Measurements from ENCODE around the gene SAT1.

The SAT1 gene

DNA sequence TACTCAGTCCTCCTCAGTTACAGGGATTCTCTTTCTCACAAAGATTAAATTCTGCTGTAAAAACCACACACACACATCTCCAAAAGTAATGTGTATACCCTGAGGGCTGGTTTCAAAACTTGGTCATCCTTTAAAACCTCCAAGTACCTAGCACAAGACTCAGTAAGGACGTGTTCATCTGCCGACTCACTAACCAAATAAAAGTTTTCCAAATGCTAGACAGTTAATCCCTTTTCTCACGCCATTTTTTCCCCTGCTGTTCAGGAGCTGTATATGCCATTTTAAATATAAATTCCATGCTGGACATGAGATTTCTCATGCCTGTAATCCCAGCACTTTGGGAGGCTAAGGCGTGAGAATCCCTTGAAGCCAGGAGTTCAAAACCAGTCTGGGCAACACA, 3.9 kb upstream of the SAT1 start:
- no peak for DNase-seq

DNA sequence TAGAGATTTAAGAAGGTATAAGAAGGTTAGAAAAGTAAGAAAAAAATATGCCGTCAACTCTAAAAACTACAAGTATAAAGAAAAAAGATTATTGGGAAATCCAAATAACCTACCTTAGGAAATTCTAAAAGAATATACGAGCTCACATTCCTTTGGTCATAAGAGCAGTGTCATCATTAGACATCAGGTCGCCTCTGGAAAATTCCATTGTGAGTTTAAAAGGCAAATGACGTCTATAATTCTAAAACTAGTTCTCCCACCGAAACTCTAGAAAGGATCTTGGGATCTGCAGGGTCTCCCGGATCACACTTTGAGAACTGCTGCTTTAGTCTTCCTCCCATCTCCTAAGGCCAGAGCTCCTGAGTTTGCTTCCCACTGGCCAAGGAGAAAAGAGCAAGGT, 518 bp upstream of the SAT1 start:
- no peak for DNase-seq

DNA sequence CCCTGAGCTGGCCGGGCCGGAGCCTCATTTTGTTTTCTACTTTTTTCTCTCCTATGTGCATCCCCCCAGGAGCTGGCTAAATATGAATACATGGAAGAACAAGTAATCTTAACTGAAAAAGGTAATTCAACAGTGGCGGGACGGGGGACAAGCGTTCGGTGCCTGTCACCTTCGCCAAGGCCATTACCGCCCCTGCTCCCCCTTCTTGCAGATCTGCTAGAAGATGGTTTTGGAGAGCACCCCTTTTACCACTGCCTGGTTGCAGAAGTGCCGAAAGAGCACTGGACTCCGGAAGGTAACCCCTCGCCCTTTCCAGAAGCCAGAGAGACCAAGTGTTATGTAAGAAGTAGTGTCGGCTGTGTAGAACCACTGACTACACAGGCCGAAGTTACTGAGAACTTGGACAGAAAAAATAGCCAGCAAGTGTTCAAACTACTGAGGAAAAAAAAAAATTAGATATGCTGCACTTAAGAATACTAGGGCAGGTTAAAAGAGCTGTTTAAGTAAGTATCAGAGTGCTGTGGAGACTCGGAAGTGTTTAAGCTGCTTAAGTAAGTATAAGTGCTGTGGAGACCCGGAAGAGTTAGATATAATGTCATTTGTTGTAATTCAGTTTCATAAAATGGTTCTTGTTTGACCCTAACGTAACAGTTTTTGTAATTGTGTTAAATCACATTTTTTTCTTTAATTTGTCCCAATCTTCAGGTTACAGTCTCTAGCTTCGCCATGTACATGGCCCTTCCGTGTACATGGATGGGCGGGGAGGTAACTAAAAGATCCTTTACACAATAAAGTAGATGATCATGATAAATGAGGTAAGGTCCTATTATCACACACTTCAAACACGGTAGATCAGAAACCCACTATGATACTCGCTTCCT, 856 bp downstream of the SAT1 start:
- peak; percentile 15 to 53 for DNase-seq

DNA sequence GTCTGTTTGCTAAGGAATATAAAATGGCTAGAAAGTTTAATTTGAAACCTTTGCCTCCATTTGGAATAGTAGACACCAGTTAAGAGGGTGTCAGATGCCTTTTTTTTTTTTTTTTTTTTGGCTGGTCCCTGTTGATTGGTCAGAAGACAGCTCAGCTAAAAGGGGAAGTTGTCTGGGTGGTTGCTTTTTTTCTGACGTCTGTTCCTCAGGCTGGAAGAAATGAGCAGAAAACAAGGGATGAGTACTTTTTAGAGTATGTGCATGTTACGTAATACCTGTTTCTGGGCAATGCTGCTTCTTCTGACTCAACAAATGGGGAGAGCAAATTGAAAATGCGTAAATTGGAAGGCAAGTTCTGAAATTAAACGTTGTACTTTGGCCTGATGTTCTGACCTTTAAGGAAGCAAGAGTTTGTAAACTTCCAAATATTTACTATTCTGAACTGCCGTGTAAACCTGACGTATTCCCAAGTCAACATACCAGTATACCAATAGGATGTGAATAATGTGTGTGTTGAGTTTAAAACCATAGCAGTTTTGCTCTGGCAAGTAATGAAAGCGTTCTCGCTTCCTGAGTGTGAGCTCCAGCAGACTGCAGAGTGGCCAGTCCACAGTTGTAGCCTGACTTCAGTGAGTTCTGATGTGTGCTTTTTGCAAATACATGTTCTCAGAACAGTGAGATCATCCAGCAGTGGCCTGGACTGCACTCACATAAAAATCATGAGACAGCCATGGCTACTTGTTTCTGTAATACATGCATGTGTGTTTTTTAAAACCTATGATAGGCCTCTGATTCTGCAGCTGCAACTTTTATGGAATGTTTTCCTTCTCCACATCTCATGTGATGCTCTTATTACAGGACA, 1.7 kb downstream of the SAT1 start:
- DNase-seq: peak; percentile 24 to 59

DNA sequence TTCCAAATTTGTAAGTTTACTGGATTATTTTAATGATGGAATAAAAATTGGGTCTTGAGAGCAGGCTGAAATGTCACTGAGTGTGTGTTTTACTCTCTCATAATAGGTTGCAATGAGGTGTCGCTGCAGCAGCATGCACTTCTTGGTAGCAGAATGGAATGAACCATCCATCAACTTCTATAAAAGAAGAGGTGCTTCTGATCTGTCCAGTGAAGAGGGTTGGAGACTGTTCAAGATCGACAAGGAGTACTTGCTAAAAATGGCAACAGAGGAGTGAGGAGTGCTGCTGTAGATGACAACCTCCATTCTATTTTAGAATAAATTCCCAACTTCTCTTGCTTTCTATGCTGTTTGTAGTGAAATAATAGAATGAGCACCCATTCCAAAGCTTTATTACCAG, 2.6 kb downstream of the SAT1 start:
- peak in 1 of 2 donors; percentile 52 for DNase-seq

DNA sequence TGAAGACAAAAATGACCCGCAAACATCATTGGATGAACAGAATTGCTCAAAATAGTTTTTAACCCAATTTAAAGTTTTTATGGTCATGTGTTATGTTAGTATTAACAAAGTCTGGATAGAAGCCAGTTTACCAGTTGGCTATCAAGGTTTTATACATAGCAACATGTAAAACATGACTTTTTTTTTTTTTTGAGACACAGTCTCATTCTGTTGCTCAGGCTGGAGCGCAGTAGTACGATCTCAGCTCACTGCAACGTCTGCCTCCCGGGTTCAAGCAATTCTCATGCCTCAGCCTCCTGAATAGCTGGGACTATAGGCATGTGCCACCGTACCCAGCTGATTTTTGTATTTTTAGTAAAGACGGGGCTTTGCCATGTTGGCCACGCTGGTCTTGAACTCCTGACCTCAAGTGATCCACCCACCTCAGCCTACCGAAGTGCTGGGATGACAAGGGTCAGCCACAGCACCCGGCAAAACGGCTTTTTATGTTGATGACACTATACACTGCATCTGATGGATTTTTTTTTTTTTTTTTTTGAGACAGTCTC, 3.4 kb downstream of the SAT1 start:
- DNase-seq: peak; percentile 70 to 79

DNA sequence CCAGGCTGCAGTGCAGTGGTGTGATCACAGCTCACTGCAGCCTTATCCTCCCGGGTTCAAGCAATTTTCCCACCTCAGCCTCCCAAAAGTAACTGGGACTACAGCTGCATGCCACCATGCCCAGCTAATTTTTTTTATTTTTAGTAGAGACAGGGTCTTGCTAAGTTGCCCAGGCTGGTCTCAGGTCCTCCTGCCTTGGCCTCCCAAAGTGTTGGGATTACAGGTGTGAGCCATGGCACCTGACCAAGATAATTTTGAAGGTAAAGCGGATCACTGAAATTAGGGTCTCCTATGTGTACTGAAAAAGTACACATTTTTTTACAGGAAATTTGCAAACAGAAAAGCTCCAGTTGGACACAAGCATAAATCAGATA, 4.8 kb downstream of the SAT1 start:
- peak in 1 of 2 donors; percentile 27 for DNase-seq

DNA sequence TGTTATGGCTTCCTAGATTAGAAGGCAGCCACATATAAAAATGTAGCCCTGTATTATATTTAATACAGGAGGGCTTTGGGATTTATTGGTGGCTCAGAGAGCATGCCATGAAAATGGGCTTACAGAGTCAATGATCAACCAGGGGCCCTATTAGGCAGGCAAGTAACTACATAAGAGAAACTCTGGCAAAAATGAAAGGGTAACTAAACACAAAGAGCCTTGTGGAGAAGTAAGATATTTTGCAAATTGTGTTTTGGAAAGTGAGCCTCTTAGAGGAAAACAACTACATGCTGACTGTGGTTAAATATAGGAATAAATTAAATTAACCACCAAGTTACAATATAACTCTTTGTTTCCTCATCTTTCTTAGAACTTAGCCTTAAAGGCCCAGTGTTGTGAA, 5.5 kb downstream of the SAT1 start:
- DNase-seq: no peak

DNA sequence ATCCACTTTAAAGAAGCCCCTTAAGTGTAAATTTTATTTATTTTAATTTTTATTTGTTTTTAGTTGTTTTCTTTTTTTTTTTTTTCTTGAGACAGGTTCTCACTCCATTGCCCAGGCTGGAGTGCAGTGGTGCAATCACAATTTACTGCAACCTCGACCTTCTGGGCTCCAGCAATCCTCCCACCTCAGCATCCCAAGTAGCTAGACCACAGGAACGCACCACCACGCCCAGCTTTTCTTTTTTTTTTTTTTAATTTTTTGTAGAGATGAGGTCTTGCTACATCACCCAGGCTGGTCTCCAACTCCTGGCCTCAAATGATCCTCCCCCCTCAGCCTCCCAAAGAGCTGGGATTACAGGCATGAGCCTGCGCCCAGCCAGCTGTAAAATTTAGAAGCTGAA, 6.0 kb downstream of the SAT1 start:
- DNase-seq: no peak

DNA sequence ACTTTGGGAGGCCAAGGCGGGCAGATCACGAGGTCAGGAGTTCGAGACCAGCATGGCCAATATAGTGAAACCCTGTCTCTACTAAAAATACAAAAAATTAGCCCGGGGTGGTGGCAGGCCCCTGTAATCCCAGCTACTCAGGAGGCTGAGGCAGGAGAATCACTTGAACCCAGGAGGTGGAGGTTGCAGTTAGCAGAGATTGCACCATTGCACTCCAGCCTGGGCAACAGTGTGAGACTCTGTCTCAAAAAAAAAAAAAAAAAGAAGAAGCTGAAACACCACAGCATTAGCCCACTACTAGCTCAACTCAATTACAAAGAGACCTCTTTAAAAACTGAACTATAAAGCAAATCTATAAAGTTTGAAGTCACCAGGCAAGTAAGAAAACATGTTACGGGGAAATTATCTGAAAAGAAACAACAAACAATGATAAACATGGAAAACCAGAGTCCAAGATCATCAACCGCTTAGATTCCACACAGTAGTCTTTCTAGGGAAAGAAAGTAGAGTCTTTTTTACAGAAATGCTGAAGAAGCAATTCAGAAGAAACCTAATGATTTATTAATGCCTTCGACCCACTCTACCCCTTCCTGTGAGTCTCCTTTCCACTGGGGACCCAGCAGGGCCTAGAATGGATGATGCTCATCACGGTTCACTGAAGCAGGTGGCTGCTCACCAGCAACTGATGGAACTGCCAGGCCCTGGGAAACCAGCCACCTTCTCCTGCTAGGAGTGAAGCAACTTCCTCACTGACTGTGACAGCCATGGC, 6.6 kb downstream of the SAT1 start:
- DNase-seq: no peak

DNA sequence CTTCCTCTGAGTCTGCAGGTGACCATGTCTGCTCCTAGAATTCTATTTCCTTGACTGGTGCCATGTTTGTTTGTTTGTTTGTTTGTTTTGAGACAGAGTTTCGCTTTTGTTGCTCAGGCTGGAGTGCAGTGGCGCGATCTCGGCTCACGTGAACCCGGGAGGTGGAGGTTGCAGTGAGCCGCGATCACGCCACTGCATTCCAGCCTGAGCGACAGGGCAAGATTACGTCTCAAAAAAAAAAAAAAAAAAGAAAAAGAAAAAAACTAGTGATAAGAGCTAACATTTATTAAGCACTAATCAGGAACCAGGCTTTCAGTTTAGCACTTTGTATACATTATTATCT, 7.2 kb downstream of the SAT1 start:
- no peak for DNase-seq

DNA sequence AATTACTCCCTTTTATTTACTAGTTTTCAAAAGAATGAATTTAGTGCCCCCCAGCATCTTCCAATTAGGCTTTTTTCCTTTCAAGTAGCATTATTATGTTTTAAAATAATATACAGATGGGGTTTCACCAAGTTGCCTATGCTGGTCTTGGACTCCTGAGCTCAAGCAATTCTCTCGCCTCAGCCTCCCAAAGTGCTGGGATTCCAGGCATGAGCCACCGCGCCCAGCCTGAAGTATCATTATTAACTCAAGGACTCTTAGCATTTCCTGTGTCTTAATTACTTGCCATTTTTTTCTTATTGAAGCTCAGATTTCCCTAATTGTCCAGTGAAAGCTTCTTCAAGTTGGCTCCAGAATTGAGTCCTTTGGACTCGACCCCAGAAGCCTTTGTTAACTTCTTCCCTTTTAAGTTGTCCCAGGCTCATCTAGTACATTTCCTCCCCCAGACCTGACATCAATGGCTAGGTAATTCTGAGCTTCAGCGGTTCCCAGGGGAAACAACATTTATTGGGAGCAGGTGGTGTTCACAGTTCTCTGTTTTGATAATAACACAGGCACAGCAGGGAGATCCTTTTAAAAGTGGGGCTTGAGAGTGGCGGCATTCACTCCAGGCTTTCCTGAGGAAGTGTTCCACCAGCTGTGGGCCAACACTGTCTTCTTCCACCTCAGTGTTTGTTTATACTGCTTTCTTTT, 10.0 kb downstream of the SAT1 start:
- DNase-seq: no peak

DNA sequence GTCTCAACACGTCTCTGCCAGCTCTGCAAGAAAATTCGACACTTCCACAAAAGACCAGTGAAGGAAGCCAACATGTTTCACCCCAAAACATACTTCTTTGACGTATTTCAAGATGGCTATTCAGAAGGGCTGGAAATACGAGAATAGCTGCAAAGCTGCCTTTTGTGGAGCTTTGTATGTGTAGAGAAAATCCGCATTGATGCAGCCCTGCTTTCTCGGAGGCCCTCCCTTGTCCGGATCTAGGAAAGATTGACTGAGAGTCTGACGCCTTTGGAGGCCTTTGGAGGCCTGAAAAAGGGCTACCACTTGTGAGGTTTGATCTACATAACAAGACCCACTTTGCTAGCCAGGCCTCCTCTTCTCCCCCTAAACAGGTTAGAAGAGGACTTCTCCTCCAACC, 12.2 kb downstream of the SAT1 start:
- DNase-seq: no peak

DNA sequence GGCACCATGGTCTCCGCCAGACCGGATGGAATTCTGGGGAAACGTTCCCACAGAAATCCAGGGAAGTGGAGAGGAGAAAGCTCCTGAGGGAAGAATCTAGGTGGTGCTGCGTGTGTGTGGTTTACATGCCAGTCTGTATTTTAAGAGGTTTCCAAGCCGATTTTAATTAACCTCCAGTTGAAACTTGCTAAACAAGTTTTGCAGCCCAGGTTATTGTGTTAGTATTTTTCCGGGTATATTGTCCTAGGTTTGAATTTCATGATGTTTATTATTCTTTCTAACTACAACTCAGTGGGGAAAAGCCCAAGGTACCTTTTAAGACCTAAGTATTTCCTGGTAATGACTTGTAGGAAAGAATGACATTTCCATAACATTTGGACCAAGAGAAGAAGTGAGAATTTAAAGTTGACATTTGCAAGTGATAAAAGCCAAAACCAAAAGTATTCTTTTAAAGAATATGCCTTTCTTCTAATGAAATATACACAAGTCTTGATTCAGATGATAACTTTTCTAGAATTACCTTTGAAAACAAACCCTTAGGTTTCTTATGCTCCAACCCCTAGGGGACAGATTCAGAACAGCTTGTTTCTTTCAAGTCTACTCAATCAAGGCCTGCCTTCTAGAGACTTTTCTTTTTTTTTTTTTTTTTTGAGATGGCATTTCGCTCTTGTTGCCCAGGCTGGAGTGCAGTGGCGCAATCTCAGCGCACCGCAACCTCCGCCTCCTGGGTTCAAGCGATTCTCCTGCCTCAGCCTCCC, 14.6 kb downstream of the SAT1 start:
- no peak for DNase-seq

DNA sequence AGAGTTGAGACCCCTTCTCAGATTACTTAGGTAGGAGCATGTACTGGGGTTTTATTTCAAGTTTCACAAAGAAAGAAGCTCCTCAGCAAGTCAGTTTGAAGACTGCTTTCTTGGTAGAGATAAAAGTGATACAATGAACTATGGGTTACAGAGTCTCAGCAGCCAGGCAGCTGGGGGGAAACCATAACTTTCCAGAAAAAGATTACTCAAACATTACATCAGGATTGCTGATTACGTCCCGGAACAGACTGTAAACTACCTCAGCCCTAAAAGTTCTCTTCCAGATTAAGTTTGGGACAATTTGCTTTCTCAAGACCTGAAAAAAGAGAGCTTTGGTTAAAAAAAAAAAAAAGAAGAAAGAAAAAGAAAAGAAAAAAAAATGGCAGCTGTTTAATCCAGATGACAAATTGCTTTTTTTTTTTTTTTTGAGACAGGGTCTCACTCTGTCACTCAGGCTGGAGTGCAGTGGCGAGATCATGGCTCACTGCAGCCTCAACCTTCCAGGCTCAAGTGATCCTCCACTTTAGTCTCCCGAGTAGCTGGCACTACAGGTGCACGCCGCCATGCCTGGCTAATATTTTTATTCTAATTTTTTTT, 16.6 kb downstream of the SAT1 start:
- DNase-seq: no peak

DNA sequence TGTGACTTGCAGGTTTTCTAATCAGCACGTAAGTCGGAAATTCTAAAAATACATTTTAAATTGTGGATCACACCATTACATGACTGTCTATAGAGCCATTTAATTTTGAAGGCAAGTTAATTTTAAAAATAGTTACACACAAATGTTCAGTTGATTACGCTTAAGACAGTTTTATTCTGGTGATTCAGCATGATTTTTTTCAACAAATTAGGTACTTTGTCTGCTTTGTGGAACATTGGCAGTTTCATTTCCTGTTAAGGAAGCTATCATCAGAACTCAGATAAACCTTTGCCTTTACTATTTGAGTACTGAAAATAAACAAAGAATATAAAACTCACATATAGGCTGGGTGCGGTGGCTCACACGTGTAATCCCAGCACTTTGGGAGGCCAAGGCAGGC, 19.5 kb downstream of the SAT1 start:
- DNase-seq: no peak

DNA sequence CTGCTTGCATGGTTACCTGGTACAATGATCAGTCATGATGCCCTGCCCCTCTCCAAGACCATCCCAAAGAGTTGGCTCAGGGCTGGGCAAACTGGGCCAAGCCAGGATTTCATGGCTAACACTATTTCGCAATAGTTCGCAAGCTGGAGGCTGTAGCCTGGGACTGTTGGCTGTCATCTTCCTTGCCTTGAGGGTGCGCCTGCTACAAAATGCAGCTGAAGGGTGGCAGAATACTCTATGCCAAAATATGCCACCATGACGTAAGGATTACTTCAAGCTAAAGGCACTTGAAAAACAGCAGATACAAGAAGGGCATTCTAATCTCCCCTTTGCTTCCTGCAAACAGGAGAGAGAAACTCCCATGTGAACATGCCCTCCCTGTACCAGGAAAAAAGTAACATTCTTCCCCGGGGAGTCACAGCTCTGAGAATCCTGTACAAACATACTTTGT, 21.0 kb downstream of the SAT1 start:
- DNase-seq: no peak

DNA sequence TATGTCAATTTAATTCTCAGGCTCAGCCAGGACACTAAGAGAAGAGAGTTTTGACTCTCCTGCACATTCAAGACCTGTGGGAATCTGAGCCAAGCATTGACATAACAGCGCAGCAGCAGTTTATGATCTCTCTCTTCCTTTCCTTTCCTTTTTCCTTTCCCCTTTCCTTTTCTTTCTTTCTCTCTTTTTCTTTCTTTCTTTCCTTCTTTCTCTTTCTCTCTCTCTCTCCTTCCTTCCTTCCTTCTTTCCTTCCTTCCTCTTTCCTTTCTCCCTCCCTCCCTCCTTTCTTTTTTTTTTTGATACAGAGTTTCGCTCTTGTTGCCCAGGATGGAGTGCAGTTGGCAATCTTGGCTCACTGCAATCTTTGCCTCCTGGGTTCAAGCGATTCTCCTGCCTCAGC, 21.6 kb downstream of the SAT1 start:
- no peak for DNase-seq

DNA sequence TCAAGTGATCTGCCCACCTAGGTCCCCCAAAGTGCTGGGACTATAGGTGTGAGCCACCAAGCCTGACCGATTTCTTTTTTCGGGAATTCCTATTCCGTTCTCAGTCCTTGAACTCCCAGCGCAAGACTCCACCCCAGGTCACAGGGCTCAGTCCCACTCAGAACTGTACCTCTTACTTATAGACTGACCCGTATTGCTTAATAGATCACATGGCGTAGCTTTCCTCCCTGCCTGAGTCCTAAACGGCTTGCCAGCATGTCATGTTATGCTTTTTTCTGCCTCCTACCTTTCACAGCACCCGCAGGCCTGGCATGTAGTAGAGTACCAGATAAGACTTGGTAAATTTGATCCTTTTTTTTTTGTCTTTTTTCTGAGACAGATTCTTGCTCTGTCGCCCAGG, 22.4 kb downstream of the SAT1 start:
- no peak for DNase-seq

DNA sequence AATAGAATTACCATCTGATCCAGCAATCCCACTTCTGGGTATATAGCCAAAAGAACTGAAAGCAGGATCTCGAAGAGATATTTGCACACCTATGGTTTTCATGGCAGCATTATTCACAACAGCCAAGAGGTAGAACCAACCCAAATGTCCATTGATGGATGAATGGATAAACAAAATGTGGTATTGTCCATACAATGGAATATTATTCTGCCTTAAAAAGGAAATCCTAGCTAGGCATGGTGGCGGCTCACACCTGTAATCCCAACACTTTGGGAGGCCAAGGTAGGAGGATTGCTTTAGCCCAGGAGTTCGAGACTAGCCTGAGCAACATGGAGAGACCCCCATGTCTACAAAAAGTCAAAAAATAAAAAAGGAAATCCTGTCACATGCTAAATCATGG, 27.3 kb downstream of the SAT1 start:
- no peak for DNase-seq

DNA sequence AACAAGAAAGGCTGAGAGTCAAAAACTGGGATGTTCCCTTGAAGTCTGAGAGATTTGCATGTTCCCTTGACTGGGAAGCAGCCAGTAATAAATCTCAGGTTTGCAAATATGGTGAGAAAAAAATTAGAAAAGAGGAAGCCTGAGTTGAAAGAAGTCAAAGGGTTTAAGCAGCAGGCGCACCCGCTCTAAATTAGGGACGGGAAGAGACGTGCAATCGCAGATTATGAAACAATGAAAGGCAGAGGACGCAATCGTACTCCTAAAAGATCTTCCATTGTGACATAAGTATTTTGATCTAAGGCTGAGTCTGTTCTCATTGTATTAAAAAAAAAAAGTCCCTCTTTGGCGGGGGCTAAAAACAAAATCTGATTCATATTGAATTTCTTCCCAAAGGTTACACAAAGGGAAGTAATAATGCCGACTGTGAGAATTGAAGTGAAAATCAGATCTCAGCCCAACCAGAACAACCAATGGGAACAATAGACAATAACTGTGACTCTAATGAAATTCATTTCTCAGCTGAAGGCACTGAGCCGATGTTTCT, 28.2 kb downstream of the SAT1 start:
- DNase-seq: peak in 1 of 2 donors; percentile 18

Measured in CD4-positive, alpha-beta T cell treated with Interferon alpha-2 for 1 hour (primary cell).